ENCODE results near the gene GULP1.

- TF ChIP-seq CTCF (conservative IDR thresholded peaks at IDR 0.05; ENCODE audit: low read depth, low read length) (no peak), POLR2A (IDR thresholded peaks at IDR 0.05; ENCODE audit: low read depth, low read length) (no peak), MAFK (IDR thresholded peaks at IDR 0.05; ENCODE audit: low read depth, low read length) (no peak)
Observed at GRCh38 chr2:188631037-188631809, 339.5 kb downstream of the GULP1 start.
